ENCODE measurements around the gene HNRNPA2B1.
"Not testable (repeated sequence)": the region's sequence is repeated elsewhere in the genome, so short reads cannot be mapped to it uniquely, and the experiment has no call there.

The HNRNPA2B1 gene

DNA sequence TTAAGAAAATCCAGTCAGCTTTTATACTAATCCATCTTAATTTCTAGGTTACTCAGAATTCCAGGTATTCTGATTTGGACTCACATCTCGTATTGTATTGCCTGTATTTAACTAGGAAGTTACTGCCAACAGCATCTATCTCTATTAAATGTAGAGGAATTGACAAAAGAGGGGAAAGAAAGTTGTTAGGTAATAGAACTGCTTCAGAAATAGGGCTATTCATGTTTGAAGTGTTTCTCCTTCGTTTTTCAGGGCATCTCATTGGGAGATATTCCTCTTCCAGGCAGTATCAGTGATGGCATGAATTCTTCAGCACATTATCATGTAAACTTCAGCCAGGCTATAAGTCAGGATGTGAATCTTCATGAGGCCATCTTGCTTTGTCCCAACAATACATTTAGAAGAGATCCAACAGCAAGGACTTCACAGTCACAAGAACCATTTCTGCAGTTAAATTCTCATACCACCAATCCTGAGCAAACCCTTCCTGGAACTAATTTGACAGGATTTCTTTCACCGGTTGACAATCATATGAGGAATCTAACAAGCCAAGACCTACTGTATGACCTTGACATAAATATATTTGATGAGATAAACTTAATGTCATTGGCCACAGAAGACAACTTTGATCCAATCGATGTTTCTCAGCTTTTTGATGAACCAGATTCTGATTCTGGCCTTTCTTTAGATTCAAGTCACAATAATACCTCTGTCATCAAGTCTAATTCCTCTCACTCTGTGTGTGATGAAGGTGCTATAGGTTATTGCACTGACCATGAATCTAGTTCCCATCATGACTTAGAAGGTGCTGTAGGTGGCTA, 16.1 kb downstream of the HNRNPA2B1 start:
- DNase-seq (ENCODE audit: low read depth) = not testable (repeated sequence)

DNA sequence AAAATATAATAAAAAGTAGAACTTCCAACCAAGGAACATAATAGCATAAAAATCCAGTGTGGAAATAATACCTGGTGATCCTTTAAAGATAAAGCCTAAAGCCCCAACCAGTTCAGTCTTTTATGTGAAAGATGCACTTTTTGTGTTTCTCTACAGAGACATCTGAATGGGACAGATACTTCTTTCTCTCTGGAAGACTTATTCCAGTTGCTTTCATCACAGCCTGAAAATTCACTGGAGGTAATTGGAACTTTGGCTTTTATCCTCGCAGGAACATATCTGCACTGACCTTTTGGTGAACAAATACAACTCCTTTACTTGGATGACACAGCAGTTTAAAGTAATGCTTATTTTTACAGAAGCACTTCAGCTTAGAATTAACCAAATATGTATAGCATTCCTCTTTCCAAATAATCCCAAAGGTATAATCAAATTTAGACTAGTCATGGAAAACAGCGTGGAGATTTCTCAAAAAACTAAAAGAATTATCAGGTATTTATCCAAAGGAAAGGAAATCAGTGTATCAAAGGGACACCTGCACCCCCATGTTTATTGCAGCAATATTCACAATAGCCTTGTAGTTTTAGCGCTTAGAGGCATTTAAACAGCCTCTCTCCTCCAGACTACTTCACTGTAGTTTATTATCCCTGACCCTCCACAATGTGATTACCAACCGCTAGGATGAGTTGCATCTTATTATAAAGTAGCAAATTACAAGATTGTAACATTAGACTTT, 16.8 kb downstream of the HNRNPA2B1 start:
- no peak for DNase-seq (ENCODE audit: low read depth)

DNA sequence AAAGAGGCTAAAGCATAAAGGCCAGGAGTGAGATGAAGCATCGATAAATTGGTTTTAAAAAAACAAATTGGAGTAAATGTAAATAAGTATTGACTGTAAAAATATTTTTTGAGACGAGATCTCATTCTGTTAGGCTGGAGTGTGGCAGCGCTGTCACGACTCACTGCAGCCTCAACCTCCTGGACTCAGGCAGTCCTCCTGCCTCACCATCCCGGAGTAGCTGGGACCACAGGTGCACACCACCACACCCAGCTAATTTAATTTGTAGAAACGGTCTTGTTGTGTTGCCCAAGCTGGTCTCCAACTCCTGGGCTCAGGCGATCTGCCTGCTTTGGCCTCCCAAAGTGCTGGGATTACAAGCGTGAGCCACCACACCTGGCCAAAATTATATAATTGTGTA, 17.8 kb downstream of the HNRNPA2B1 start:
- no peak for DNase-seq (ENCODE audit: low read depth)

DNA sequence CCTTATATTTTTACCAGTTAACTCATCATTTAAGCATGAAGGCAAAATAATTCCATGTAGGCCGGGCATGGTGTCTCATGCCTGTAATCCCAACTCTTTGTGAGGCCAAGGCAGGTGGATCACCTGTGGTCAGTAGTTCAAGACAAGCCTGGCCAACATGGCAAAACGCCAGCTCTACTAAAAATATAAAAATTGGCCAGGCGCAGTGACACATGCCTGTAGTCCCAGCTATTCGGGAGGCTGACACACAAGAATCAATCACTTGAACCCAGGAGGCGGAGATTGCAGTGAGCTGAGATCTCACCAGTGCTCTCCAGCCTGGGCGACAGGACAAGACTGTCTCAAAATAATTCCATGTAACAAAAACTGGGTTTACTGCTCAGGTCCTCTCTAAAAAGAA, 18.3 kb downstream of the HNRNPA2B1 start:
- DNase-seq (ENCODE audit: low read depth) = no peak

DNA sequence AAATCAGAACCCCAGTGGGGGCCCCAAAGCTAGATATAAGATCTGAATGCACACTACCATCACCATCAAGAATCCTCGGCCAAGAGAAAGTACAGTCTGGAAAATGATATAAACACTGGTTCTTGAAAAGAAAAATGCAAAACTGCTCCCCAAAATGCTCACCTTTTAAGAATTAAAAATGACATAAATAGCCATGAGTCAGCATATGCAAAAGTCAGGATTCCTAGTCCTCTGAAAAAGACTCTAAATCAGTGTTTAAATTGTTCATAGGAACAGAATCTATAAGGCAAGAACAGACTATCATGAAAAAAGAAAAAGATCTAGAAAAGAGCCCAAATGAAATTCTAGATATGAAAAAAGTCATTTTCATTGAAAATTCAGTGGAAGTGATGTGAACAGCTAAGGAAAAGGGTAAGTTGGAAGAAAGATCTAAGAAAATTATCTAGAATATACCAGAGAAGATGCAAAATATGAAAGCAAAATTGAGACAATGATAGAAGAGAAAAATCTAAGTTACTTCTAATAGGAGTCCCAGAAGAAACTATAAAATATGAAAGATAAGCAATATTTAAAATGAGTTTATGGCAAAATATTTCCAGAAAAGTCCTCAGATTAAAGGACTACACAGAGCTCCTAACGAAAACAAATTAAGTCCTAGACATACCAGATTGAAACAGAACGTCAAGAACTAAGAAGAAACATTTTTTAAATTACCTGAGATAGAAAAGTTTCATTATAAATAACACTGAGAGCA, 18.9 kb downstream of the HNRNPA2B1 start:
- DNase-seq (ENCODE audit: low read depth) = no peak

DNA sequence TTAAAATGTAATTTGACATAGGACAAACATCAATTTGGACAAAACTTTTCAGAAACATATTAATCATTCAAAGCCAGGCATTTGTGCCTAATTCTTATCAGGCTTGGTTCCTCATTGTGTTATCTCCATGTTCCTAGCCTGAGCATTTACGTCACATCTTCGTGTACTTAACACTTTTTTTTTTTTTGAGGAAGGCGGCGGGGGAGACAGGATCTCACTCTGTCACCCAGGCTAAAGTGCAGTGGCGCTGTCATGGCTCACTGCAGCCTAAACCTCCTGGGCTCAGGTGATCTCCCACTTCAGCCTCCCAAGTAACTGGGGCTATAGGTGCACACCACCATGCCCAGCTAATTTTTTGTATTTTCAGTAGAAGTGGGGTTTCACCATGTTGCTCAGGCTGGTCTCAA, 19.8 kb downstream of the HNRNPA2B1 start:
- no peak for DNase-seq (ENCODE audit: low read depth)

DNA sequence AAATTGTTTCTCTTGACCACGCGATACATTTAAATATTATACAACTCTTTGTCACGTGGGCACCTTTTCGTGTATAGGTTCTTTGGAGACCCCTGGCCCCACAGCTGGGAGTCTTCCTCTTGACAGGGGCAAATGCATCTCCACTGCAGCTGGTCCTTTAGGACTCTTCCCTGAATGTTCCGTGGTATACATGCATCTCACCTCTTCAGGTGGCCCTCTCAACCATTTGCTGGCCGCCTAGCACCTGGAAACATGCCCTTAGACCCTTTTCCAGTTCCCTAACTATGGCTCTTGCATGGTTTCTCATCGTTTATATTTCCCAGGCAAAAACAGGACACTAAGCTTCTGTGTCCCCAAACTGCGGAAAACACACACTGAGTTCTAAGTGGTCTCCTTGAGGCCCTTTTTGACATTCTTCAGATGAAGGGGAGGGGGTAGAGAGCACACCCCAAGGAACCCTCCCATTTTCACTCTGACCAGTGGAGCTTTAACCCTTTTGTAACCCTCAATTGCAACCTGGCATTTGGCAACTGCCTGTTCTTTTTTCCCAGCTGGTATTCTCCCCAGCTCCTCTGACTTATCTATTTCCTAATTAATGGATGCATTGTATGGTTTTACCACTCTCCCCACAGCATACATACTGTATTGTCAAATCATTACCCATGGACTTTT, 20.6 kb downstream of the HNRNPA2B1 start:
- no peak for DNase-seq (ENCODE audit: low read depth)

DNA sequence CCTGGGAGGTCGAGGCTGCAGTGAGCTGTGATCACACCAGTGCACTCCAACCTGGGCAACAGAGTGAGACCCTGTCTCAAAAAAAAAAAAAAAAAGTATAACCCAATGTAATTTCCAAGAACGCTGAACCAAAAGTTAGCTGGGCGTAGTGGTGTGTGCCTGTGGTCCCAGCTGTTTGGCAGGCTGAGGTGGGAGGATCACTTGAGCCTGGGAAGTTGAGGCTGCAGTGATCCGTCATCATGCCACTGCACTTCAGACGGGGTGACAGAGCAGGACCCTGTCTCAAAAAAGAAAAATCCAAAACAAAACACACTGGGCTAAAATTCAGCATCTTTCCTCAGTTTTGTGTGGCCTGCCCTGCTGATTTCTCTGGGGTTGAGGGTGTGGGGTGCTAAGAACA, 21.1 kb downstream of the HNRNPA2B1 start:
- no peak for DNase-seq (ENCODE audit: low read depth)

DNA sequence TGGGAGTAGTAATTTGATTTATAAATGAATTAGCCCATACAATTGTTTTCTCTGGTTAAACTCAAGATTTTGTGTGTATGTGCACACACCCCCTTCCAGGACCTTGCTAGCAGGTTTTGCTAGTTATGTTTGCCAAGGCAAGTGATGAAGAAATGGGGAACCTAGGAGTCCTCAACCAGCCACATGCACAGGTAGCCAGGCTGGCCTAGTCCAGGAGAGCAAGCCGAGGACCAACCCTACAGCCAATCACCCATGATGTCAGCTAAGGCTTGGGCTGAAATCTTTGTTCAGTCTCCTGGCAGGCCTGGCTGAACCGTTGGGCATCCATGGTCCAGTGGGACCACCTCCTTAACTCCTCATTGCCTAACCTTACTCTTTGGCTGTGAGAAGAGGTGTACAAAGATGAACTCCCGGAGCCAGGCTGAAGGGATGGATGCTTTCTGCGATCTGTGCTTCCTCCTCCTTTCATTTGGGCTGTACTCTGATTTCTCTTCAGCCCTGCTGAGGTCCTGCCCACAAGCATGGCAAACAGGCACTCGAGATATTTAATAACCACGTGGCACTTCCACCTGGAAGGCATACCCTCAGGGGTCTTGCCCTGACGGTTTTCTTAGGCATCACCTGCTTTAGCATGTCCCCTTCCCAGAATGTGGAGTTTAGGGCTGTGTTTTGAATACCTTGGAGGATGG, 22.1 kb downstream of the HNRNPA2B1 start:
- no peak for DNase-seq (ENCODE audit: low read depth)

DNA sequence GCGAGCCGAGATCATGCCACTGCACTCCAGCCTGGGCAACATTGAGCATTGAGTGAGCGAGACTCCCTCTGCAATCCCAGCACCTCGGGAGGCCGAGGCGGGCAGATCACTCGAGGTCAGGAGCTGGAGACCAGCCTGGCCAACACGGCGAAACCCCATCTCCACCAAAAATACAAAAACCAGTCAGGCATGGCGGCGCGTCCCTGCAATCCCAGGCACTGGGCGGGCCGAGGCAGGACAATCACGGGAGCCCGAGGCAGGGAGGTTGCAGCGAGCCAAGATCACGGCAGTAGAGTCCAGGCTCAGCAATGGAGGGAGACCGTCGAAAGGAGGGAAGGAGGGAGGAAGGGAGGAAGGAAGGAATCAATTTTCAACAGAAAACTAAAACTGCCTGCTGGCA, 23.3 kb downstream of the HNRNPA2B1 start:
- not testable (repeated sequence) for DNase-seq (ENCODE audit: low read depth)

DNA sequence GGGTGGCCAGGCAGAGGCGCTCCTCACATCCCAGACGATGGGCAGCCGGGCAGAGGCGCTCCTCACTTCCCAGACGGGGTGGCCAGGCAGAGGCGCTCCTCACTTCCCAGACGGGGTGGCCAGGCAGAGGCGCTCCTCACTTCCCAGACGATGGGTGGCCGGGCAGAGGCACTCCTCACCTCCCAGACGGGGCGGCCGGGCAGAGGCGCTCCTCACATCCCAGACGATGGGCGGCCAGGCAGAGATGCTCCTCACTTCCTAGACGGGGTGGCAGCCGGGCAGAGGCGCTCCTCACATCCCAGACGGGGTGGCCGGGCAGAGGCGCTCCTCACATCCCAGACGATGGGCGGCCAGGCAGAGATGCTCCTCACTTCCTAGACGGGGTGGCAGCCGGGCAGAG, 23.9 kb downstream of the HNRNPA2B1 start:
- DNase-seq (ENCODE audit: low read depth) = not testable (repeated sequence)

DNA sequence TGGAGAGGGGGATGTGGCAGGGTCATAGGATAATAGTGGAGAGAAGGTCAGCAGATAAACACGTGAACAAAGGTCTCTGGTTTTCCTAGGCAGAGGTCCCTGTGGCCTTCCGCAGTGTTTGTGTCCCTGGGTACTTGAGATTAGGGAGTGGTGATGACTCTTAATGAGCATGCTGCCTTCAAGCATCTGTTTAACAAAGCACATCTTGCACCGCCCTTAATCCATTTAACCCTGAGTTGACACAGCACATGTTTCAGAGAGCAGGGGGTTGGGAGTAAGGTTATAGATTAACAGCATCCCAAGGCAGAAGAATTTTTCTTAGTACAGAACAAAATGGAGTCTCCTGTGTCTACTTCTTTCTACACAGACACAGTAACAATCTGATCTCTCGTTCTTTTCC, 24.6 kb downstream of the HNRNPA2B1 start:
- not testable (repeated sequence) for DNase-seq (ENCODE audit: low read depth)

DNA sequence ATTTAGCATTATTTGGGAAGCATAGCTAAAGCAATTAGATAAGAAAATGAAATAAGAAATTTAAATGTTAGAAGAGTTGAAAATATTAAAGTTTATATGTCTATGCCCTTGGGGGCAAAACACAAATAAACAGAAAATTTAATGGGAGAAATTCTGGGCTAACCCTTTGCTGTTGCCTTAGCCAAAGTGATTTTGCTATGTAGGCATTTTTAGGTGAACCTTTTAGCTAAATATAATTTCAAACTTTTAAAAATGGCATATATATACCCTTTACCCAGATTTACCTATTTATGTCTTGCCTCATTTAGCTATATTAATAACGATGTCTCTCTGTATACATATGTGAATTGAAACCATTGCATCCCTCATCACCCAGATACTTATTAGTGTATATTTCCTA, 28.5 kb downstream of the HNRNPA2B1 start:
- no peak for DNase-seq (ENCODE audit: low read depth)

DNA sequence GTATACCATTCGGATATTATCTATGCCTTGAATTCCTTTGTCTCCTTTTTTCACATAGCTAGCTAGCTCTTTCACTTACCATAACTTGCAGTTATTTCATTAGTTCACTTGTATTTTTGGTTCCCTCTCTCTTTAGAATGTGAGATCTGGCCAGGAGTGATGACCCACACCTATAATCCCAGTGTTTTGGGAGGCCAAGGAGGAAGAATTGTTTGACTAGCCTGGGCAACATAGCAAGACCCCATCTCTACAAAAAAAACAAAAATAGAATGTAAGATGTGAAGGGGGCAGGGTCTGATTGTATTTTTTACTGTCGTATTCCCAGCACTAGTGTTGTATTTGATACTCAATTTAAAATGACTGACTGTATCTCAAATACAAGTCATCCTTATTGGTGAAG, 28.9 kb downstream of the HNRNPA2B1 start:
- no peak for DNase-seq (ENCODE audit: low read depth)

DNA sequence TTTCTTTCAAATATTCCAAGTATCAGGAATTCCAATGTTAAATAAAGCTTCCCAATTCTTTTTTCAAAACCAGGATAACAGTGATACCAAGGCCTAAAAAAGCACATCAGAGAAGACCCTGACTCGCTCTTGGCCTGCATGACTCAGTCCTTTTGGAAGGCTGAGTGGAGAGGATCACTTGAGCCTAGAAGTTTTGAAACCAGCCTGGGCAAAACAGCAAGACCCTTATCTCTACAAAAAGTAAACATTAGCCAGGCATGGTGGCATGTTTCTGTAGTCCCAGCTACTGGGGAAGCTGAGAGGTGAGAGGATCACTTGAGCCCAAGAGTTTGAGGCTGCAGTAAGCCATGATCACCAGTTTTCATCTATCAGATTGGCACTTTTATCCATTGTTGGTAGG, 29.9 kb downstream of the HNRNPA2B1 start:
- no peak for DNase-seq (ENCODE audit: low read depth)

DNA sequence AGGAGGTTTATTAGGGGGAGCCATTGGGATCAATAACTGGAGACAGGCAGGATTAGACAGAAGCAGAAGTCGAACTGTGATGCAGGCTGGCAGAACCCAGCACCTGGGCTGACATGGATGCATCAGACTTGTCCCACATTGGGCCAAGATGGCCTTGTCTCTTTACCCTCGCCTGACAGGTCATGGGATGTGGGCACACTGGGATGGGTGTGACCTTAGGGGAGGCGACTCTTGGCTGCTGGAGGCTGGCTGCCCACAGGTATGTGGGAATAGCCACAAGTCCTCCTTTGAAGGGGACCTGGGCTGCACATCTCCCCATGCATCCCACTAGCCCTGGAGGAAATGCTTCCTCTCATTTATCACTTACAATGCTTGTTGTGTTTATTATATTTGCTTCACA, 31.3 kb downstream of the HNRNPA2B1 start:
- DNase-seq (ENCODE audit: low read depth) = no peak

DNA sequence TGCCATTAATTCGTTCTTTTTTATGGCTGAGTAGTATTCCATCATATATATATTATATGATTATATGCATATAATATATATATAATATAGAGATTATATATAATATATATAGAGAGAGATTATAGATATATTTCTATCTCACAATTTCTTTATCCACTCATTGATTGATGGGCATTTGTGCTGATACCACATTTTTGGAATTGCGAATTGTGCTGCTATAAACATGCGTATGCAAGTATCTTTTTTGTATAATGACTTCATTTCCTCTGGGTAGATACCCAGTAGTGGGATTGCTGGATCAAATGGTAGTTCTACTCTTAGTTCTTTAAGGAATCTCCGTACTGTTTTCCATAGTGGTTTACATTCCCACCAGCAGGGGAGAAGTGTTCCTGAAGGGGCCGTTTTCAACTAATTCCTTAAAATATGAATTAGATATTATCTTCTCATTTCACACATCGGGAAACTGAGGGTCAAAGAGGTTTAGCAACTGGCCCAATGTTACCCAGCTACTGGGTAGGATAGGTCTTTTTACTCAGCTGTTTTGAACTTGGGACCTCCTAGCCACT, 32.0 kb downstream of the HNRNPA2B1 start:
- DNase-seq (ENCODE audit: low read depth) = no peak

DNA sequence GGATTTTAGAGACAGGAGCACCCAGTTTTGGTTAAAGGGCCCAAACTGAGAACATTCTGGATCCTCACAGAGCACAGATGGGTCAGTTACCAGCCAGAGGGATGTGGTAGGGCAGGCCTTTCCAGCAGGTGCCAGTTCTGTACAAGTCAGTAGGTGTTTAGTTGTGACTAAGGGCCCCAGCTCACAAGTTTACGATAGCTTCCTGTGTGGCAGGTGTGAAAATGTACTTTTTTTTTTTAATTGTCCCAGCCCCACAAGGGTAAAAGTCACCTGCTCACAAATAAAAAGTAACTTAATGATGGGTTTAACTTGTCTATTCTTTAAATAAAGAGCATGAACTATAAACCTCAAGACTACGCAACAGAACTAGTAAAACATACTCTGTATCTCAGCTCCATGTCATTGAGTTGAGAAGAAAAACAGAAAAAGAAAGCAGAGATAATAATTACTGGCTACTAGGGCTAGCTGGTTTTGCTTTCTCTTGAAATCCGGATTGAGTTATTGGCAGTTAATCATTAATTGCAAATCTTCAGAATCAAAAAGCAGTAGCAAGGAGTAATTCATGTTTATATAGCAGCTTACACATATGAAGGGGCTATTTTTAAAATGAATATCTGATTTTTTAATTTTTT, 33.1 kb downstream of the HNRNPA2B1 start:
- DNase-seq (ENCODE audit: low read depth) = no peak

DNA sequence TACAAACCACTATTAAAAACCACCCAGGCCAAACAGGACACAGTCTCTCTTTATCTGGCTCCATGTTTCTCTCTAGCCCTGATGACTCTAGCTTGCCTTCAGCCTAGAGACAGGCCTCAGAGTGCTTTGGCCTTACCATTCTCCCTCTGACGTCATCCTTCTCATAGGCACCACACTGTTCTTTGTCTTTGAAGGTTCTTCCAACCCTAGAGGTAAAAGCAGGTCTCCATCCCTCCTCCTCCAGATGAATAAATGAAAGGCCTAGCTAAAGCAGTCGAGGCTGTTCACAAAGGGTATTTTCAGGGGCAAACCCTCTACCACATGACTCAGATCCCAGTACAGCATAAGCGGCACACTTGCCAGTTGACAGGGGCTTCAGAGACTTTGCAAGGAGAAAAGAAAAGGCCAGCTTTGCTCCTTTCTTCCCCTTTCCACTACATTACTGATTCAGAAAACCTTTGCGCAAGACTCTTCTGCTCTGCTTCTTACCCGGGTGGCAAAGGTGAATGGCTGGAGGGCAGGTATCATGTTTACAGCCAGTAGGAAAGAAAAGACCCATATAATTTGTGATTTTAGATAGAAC, 33.8 kb downstream of the HNRNPA2B1 start:
- DNase-seq (ENCODE audit: low read depth) = no peak

DNA sequence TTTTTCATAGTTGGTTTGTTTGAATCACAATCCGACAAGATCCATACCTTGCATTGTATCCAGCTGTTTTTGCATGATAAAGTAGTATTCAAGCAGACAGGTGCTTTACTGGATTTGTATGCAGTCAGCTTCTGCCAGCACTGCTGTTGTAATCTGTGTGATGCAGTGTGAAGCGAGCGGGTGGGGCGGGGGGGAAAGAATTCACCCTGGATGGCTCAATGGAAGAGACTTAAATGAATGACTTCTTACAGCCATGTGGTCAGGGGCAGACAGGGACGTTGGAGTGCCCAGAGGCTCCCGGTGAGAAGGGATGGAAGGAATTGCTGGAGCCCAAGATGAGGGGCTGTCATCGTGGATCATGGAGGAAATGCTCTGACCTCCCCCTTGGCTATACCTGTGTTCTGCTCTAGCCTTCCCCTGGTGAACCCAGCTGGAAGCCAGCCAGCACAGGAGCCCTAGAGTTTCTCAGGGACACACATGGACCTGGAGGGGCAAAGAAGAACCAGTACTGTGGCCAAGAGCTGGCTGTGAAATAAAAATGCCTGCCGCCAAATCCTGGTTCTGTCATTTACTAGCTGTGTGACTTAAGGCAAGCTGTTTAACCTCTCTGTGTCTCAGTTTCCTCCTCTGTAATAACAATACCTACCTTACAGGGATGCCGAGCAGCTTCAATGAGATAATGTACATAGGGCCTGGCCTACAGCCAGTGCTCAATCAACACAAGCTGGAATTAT, 34.4 kb downstream of the HNRNPA2B1 start:
- no peak for DNase-seq (ENCODE audit: low read depth)
